H1 (cell line): Measurements from ENCODE around the gene FLT3. TPM values are rescaled to one million over a fixed set of nuclear protein-coding genes. Genes with fewer than 3 reads are reported as not detected.

ENCODE experiments used
- CTCF ChIA-PET: fragments of 300-600 bp; sonication (Branson Sonifier 250); formaldehyde crosslinking; loops from one replicate; lab custom pipeline; 2021; ENCODE audit not compliant: partially characterized antibody; lab: Charles Lee
- POLR2A ChIA-PET: fragments of 300-600 bp; sonication (Branson Sonifier 250); formaldehyde crosslinking; loops from one replicate; lab custom pipeline; 2021; ENCODE audit warnings: inconsistent platforms; ENCODE audit not compliant: partially characterized antibody; lab: Charles Lee
- DNase-seq, 2 experiments: peaks; one replicate each; pipeline versions ENCODE4 v3.0.0 to v3.0.0-alpha.2; 2010 to 2022; ENCODE audit warnings: low spot score in 2 of 2, low read depth in 1 of 2, mixed read lengths in 1 of 2
- FAIRE-seq: peaks from 2 replicates; lab custom pipeline; 2011; peaks lifted over from hg19 to GRCh38; lab: Jason Lieb, UNC
- H2AFZ ChIP-seq: 2 replicates; pipeline ENCODE4 v1.8.1; 2012; ENCODE audit warnings: low read length, inconsistent platforms
- H2AK5ac ChIP-seq: 2 replicates; pipeline ENCODE4 v1.6.1; 2013; ENCODE audit warnings: low read depth, low read length
- H2BK120ac ChIP-seq: replicated peaks from 2 replicates; pipeline ENCODE3; 2013; ENCODE audit warnings: low read depth, low read length, inconsistent platforms
- H2BK12ac ChIP-seq: 2 replicates; pipeline ENCODE4 v1.6.1; 2013; ENCODE audit warnings: low read depth, low read length
- H2BK15ac ChIP-seq: 2 replicates; pipeline ENCODE4 v1.6.1; 2013; ENCODE audit warnings: low read length
- H2BK20ac ChIP-seq: 2 replicates; pipeline ENCODE4 v1.6.1; 2013; ENCODE audit warnings: low read length
- H2BK5ac ChIP-seq: 2 replicates; pipeline ENCODE4 v1.6.1; 2013; ENCODE audit warnings: low read depth, low read length
- H3K14ac ChIP-seq: 2 replicates; pipeline ENCODE4 v1.6.1; 2013; ENCODE audit warnings: inconsistent platforms; ENCODE audit not compliant: insufficient read length
- H3K18ac ChIP-seq: 2 replicates; pipeline ENCODE4 v1.6.1; 2013; ENCODE audit warnings: low read length; ENCODE audit errors: extremely low read depth
- H3K23ac ChIP-seq: 2 replicates; pipeline ENCODE4 v1.6.1; 2013; ENCODE audit warnings: inconsistent platforms; ENCODE audit not compliant: insufficient read length
- H3K23me2 ChIP-seq: 2 replicates; pipeline ENCODE4 v1.6.1; 2013; ENCODE audit warnings: low read depth, low read length
- H3K27ac ChIP-seq: 2 replicates; pipeline ENCODE4 v1.6.1; 2011; ENCODE audit warnings: low read depth, low read length, inconsistent platforms
- H3K27me3 ChIP-seq, 4 experiments: replicated peaks in 1 of 4; 1 replicate in 1 of 4; 2 replicates in 3 of 4; pipeline versions ENCODE4 v1.6.1 to v1.8.1; 2011 to 2013; ENCODE audit warnings: low read length in 3 of 4, mild to moderate bottlenecking in 3 of 4, inconsistent platforms in 2 of 4, mixed read lengths in 2 of 4, moderate library complexity in 1 of 4; ENCODE audit not compliant: control insufficient read depth in 3 of 4, insufficient read depth in 3 of 4; ENCODE audit errors: extremely low read depth in 1 of 4
- H3K36me3 ChIP-seq, 4 experiments: 2 replicates each; pipeline versions ENCODE4 v1.6.1 to v1.8.1; 2011 to 2013; ENCODE audit warnings: mild to moderate bottlenecking in 4 of 4, low read length in 3 of 4, moderate library complexity in 2 of 4, control low read depth in 1 of 4, inconsistent platforms in 1 of 4; ENCODE audit not compliant: insufficient read depth in 4 of 4, control insufficient read depth in 2 of 4
- H3K4ac ChIP-seq: replicated peaks from 2 replicates; pipeline ENCODE3; 2013; ENCODE audit warnings: low read length, low read depth, mixed read lengths, inconsistent platforms; ENCODE audit not compliant: insufficient read length
- H3K4me1 ChIP-seq, 4 experiments: replicated peaks in 1 of 4; 1 replicate in 1 of 4; 2 replicates in 3 of 4; pipeline versions ENCODE4 v1.6.1 to v1.8.1; 2011 to 2013; ENCODE audit warnings: low read length in 3 of 4, inconsistent platforms in 2 of 4, mixed read lengths in 1 of 4; ENCODE audit not compliant: insufficient read depth in 4 of 4, control insufficient read depth in 3 of 4
- H3K4me2 ChIP-seq, 2 experiments: 2 replicates each; pipeline versions ENCODE4 v1.6.1 to v1.8.1; 2011 to 2013; ENCODE audit warnings: low read depth in 2 of 2, low read length in 2 of 2, control low read depth in 1 of 2, inconsistent platforms in 1 of 2, mild to moderate bottlenecking in 1 of 2; ENCODE audit not compliant: insufficient read depth in 1 of 2
- H3K4me3 ChIP-seq, 4 experiments: fragments of 200-600, 300-600 bp in 1 of 4; sonication (generic), shearing (Covaris generic), sonication (Bioruptor Twin) in 1 of 4; 2 replicates each; pipeline versions ENCODE4 v1.5.1 to v1.8.1; 2011 to 2016; ENCODE audit warnings: low read length in 4 of 4, low read depth in 3 of 4, control low read depth in 2 of 4, inconsistent platforms in 2 of 4, mild to moderate bottlenecking in 2 of 4, mixed read lengths in 1 of 4, moderate library complexity in 1 of 4; ENCODE audit not compliant: insufficient read depth in 2 of 4; ENCODE audit errors: extremely low read depth in 1 of 4
- H3K56ac ChIP-seq: replicated peaks from 2 replicates; pipeline ENCODE3; 2013; ENCODE audit warnings: low read depth, mild to moderate bottlenecking, mixed read lengths, low read length, inconsistent platforms; ENCODE audit not compliant: insufficient read length
- H3K79me1 ChIP-seq: 2 replicates; pipeline ENCODE4 v1.6.1; 2013; ENCODE audit warnings: low read depth, low read length, control low read depth
- H3K79me2 ChIP-seq, 2 experiments: 2 replicates each; pipeline versions ENCODE4 v1.6.1 to v1.8.1; 2012 to 2013; ENCODE audit warnings: low read length in 2 of 2, mild to moderate bottlenecking in 2 of 2, inconsistent platforms in 1 of 2; ENCODE audit not compliant: insufficient read depth in 2 of 2, control insufficient read depth in 1 of 2
- H3K9ac ChIP-seq, 4 experiments: replicated peaks in 1 of 4; 1 replicate in 1 of 4; 2 replicates in 3 of 4; pipeline versions ENCODE4 v1.6.1 to v1.8.1; 2011 to 2013; ENCODE audit warnings: low read depth in 3 of 4, low read length in 3 of 4, control low read depth in 2 of 4, mild to moderate bottlenecking in 2 of 4, moderate library complexity in 2 of 4, inconsistent platforms in 1 of 4; ENCODE audit errors: extremely low read depth in 1 of 4
- H3K9me3 ChIP-seq, 2 experiments: 2 replicates each; pipeline versions ENCODE4 v1.6.1 to v1.8.1; 2012 to 2013; ENCODE audit warnings: mild to moderate bottlenecking in 2 of 2, moderate library complexity in 2 of 2, control low read depth in 1 of 2, inconsistent platforms in 1 of 2, low read depth in 1 of 2, low read length in 1 of 2, mixed read lengths in 1 of 2; ENCODE audit not compliant: insufficient read depth in 2 of 2
- H4K20me1 ChIP-seq, 2 experiments: replicated peaks in 1 of 2; 2 replicates each; pipeline versions ENCODE3 to v1.8.1; 2011 to 2013; ENCODE audit warnings: inconsistent platforms in 2 of 2, low read length in 2 of 2, mild to moderate bottlenecking in 1 of 2; ENCODE audit not compliant: insufficient read depth in 2 of 2, control insufficient read depth in 1 of 2
- H4K5ac ChIP-seq: 2 replicates; pipeline ENCODE4 v1.6.1; 2013; ENCODE audit warnings: low read length, low read depth, mixed read lengths, inconsistent platforms; ENCODE audit not compliant: insufficient read length
- H4K8ac ChIP-seq: 2 replicates; pipeline ENCODE4 v1.8.0; 2013; ENCODE audit warnings: mild to moderate bottlenecking, moderate library complexity, low read length, inconsistent platforms; ENCODE audit not compliant: insufficient read depth; ENCODE audit errors: extremely low read depth
- H4K91ac ChIP-seq: replicated peaks from 2 replicates; pipeline ENCODE3; 2013; ENCODE audit warnings: low read length, mixed read lengths, inconsistent platforms; ENCODE audit not compliant: insufficient read length
- CREB1 ChIP-seq: IDR thresholded peaks from 2 replicates; pipeline ENCODE4 v1.6.1; 2012; ENCODE audit warnings: inconsistent platforms
- EP300 ChIP-seq, 2 experiments: IDR thresholded peaks; 1 replicate in 1 of 2; 2 replicates in 1 of 2; pipeline ENCODE4 v1.6.1; 2011 to 2012; ENCODE audit warnings: low read depth in 2 of 2, low read length in 2 of 2, mild to moderate bottlenecking in 2 of 2, borderline replicate concordance in 1 of 2, inconsistent platforms in 1 of 2, moderate library complexity in 1 of 2
- KDM5A ChIP-seq: fragments of 200-600 bp; IDR thresholded peaks from 2 replicates; pipeline ENCODE4 v1.7.1; 2012; ENCODE audit warnings: mild to moderate bottlenecking, low read length, inconsistent platforms, mixed read lengths
- NRF1 ChIP-seq: IDR thresholded peaks from 2 replicates; pipeline ENCODE4 v1.6.1; 2011; ENCODE audit warnings: mild to moderate bottlenecking, low read depth, low read length, improper control_type of control experiment
- TAF7 ChIP-seq: optimal IDR thresholded peaks from 2 replicates; pipeline ENCODE3; 2011; ENCODE audit warnings: low read depth, mild to moderate bottlenecking, inconsistent platforms, low read length, moderate library complexity, borderline replicate concordance
- polyA plus RNA-seq, 7 experiments: library from polyadenylated mRNA; depleted of rRNA in 3 of 7; stranded (reverse) in 5 of 7; unstranded in 2 of 7; fragments of >200 nt in 5 of 7; fragments of 200-250 nt in 2 of 7; gene quantifications; 1 replicate in 5 of 7; 2 replicates in 1 of 7; 4 replicates in 1 of 7; pipeline versions ENCODE4 v1.2.1 to v1.2.3, GENCODE V29; 2011 to 2013; ENCODE audit warnings: missing spikeins in 2 of 7, mixed read lengths in 2 of 7
- total RNA-seq: library from RNA; stranded (reverse); fragmentation: NEBNext Ultra II Directional; extraction: Animal tissue kit (Norgen Biotek cat#: 25700); gene quantifications from 2 replicates; pipeline ENCODE4 v1.2.1, GENCODE V29; 2021

FLT3 gene
- total and polyA plus RNA-seq, 2 of the 8 experiments (the other 6 are each of a cell fraction or from before 2014, with no cell fraction given), result 0.44 to 0.71 TPM

DNA sequence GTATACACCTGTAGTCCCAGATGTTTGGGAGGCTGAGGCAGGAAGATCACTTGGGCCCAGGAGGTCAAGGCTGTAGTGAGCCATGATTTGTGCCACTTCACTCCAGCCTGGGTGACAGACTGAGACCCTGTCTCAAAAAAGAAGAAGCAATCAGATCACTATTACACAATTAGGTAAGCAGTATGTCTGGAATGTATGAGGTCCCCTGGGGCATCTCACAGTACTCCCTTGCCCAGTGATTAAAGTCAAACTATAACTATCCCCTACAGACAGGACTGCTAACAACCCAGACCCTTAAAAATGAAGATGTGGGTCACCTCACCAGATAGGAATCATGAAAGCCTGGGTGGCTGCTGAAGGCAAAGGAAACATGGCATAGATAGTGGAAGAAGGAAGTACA is 28.6 kb upstream of the FLT3 start:
- no peak overlapping the region for H3K4me2 ChIP-seq
- no peaks in the 10 kb centered on the region for H3K9me3 ChIP-seq
- H3K27ac ChIP-seq, result no peak overlapping the region
- no peaks in the 10 kb centered on the region for H3K4me1 ChIP-seq
- H4K91ac ChIP-seq, result no peak overlapping the region
- H3K4ac ChIP-seq, result no peak overlapping the region
- no peak overlapping the region for H3K4me3 ChIP-seq
- H3K23ac ChIP-seq, result no peak overlapping the region
- no peak overlapping the region for H4K5ac ChIP-seq
- no peak overlapping the region for H2BK20ac ChIP-seq
- no peak overlapping the region for H2BK5ac ChIP-seq
- no peak overlapping the region for H3K14ac ChIP-seq
- H2BK120ac ChIP-seq, result no peak overlapping the region
- H3K36me3 ChIP-seq, result no peaks in the 10 kb centered on the region
- ChIA-PET CTCF (interaction anchor here (1.7 kb wide), 1 partner anchor 11 kb away, joined by 5 read pairs; no protein-coding TSS in a partner anchor), POLR2A (no interaction called here)
- no peak overlapping the region for H4K8ac ChIP-seq
- H3K79me1 ChIP-seq, result no peaks in the 10 kb centered on the region
- DNase-seq, result no peak
- no peak overlapping the region for H3K18ac ChIP-seq
- TF ChIP-seq TAF7 (no peak), NRF1 (no peak), CREB1 (no peak), KDM5A (no peak), EP300 (IDR thresholded peaks at IDR 0.05; ENCODE audit: borderline replicate concordance in 1 of 2, low read depth in 2 of 2, low read length in 2 of 2) (no peak)
- TF ChIP-seq, all 59 proteins: peak for 0
- no peak overlapping the region for H2BK15ac ChIP-seq
- no peaks in the 10 kb centered on the region for H3K23me2 ChIP-seq
- H2AK5ac ChIP-seq, result no peak overlapping the region
- H3K79me2 ChIP-seq, result no peaks in the 10 kb centered on the region
- H3K9ac ChIP-seq, result no peak overlapping the region
- no peak overlapping the region for H2AFZ ChIP-seq
- no peaks in the 10 kb centered on the region for H4K20me1 ChIP-seq
- no peak overlapping the region for H2BK12ac ChIP-seq
- no peak for FAIRE-seq
- no peak overlapping the region for H3K56ac ChIP-seq
- H3K27me3 ChIP-seq, result no peaks in the 10 kb centered on the region
